ENCODE results near the gene IGF1R.

GRCh38 chr15:98997755-98998154 lies 349.4 kb downstream of the IGF1R start:
- TF ChIP-seq POLR2A (IDR thresholded peaks at IDR 0.05), result no peak
- TF ChIP-seq CTCF (IDR thresholded peaks at IDR 0.05), result no peak
- TF ChIP-seq POLR2AphosphoS5 (IDR thresholded peaks at IDR 0.05), result no peak
